Stimulated activated CD4-positive, alpha-beta T cell treated with anti-CD3 and anti-CD28 coated beads, Interleukin-12 subunit alpha, Interleukin-12 subunit beta, amount 100 ng/mL, for 24 hours (primary cell): ENCODE measurements around the gene MEG3.

Source experiments
- DNase-seq, 2 experiments: peaks; one replicate each; pipeline ENCODE4 v3.0.0-alpha.2; 2020; ENCODE audit warnings: low read depth in 2 of 2

The MEG3 gene

GRCh38 chr14:100864960-100865681, 39.2 kb downstream of the MEG3 start:
- DNase-seq = no peak

- no peak for DNase-seq
These were observed 40.0 kb downstream of the MEG3 start for GRCh38 chr14:100865682-100866591.

- DNase-seq = no peak
These were observed 41.0 kb downstream of the MEG3 start for GRCh38 chr14:100866666-100867630.

- DNase-seq = no peak
These were observed 41.9 kb downstream of the MEG3 start for GRCh38 chr14:100867631-100868315.

GRCh38 chr14:100868621-100869370, 42.9 kb downstream of the MEG3 start:
- no peak for DNase-seq

- DNase-seq = no peak
These were observed 45.6 kb downstream of the MEG3 start for GRCh38 chr14:100871234-100872186.

- no peak for DNase-seq
These were observed 46.6 kb downstream of the MEG3 start for GRCh38 chr14:100872259-100873095.

- no peak for DNase-seq
These were observed 47.2 kb downstream of the MEG3 start for GRCh38 chr14:100873096-100873482.

GRCh38 chr14:100874051-100874410, 48.1 kb downstream of the MEG3 start:
- DNase-seq = no peak

- no peak for DNase-seq
These were observed 48.6 kb downstream of the MEG3 start for GRCh38 chr14:100874411-100875091.

- no peak for DNase-seq
These were observed 49.2 kb downstream of the MEG3 start for GRCh38 chr14:100875126-100875525.

- no peak for DNase-seq
These were observed 50.1 kb downstream of the MEG3 start for GRCh38 chr14:100875861-100876590.

- DNase-seq = no peak
These were observed 52.6 kb downstream of the MEG3 start for GRCh38 chr14:100878271-100879146.

- no peak for DNase-seq
These were observed 53.3 kb downstream of the MEG3 start for GRCh38 chr14:100879194-100879593.

- DNase-seq = no peak
These were observed 53.9 kb downstream of the MEG3 start for GRCh38 chr14:100879782-100880181.
